Gastrocnemius medialis (tissue), 4 donors: ENCODE data around the gene PLPP7. TPM values are rescaled to one million over a fixed set of nuclear protein-coding genes. Genes with fewer than 3 reads are reported as not detected.

Source experiments
- ATAC-seq, 2 donors: fragments of 150-250 bp; one replicate each; pipeline ENCODE4 v1.9.1; 2016
- DNase-seq, 2 donors: peaks; one replicate each; pipeline ENCODE4 v3.0.0-alpha.2; 2019
- H3K27ac ChIP-seq, 4 donors: fragments of 200-600 bp; sonication (generic); 1 replicate in 1 of 4; 2 replicates in 3 of 4; pipeline ENCODE4 v1.5.1; 2016 to 2018; ENCODE audit warnings: mild to moderate bottlenecking in 2 of 4, moderate library complexity in 1 of 4
- H3K27me3 ChIP-seq, 3 donors: fragments of 200-600 bp; sonication (generic) in 2 of 3; 1 replicate in 1 of 3; 2 replicates in 2 of 3; pipeline versions ENCODE4 v1.5.1 to v1.6.0; 2016 to 2019; ENCODE audit warnings: mild to moderate bottlenecking in 1 of 3, moderate library complexity in 1 of 3
- H3K36me3 ChIP-seq, 2 donors: fragments of 200-600 bp; sonication (generic) in 1 of 2; one replicate each; pipeline ENCODE4 v1.5.1; 2017 to 2018
- H3K4me1 ChIP-seq, 2 donors: fragments of 200-600 bp; sonication (generic) in 1 of 2; one replicate each; pipeline ENCODE4 v1.5.1; 2016 to 2017; ENCODE audit warnings: mild to moderate bottlenecking in 2 of 2
- H3K4me3 ChIP-seq, 4 donors: fragments of 200-600 bp; sonication (generic) in 3 of 4; 1 replicate in 1 of 4; 2 replicates in 3 of 4; pipeline ENCODE4 v1.5.1; 2016 to 2019; ENCODE audit warnings: mild to moderate bottlenecking in 2 of 4
- H3K9me3 ChIP-seq, 3 donors: fragments of 200-600 bp; sonication (generic) in 2 of 3; 1 replicate in 1 of 3; 2 replicates in 2 of 3; pipeline ENCODE4 v1.5.1; 2016 to 2019
- POLR2A ChIP-seq, 2 donors: fragments of 450-650 bp; IDR thresholded peaks; one replicate each; pipeline ENCODE4 v1.6.1; 2017; ENCODE audit warnings: antibody characterized with exemption in 2 of 2, mild to moderate bottlenecking in 2 of 2, moderate library complexity in 2 of 2
- in situ Hi-C, 4 donors: fragments of 200-750 bp; cut with MboI; loops; one replicate each; pipeline versions ENCODE4 v1.15.0 to v1.8.0; 2017; ENCODE audit warnings: low sequenced_read_pairs in 4 of 4
- intact Hi-C: fragments of 100-400 bp; cut with DNase I; formaldehyde crosslinking; loops from one replicate; pipeline ENCODE4 v1.15.1; 2023; ENCODE audit warnings: low total_unique reads
- total RNA-seq, 4 donors: library from RNA; depleted of rRNA; stranded (reverse); fragments of >200 nt; gene quantifications; one replicate each; pipeline versions ENCODE4 v1.1.0 to v1.2.3, GENCODE V29; 2016
- TF ChIP-seq, protein P1 (sequence below), 5 experiments: fragments of 450-650 bp in 3 of 5; fragments of 200-600 bp in 2 of 5; sonication (generic) in 2 of 5; IDR thresholded peaks in 4 of 5; conservative IDR thresholded peaks in 1 of 5; 1 replicate in 4 of 5; 2 replicates in 1 of 5; pipeline ENCODE4 v1.5.1; 2016 to 2019; ENCODE audit warnings: antibody characterized with exemption in 5 of 5, mild to moderate bottlenecking in 3 of 5, moderate library complexity in 3 of 5

The PLPP7 gene
- total RNA-seq, 4 donors from 2014 or later, result 110 to 395 (median 184) TPM

DNA sequence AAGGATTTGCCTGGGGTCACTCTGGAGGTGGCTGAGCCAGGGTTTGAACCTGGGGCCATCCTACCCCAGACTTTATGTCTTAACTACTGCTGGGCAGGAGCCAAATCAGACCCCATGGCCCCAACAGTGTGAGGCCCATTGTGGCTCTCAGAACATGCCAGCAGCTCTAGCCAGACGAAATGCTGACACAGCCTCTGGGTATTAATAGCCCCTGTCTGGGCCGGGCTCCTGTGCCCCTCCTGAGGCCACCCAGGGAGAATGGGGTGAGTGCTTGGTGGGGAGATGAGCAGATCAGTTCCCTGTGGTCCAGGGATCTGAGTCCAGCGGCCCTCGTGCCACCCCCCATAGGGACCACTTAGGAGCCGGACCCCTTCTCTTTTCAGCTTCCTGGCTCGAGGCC lies 2.2 kb upstream of the PLPP7 start:
- intact Hi-C loops (no loop called here), in situ Hi-C loops (no loop called here)
- DNase-seq (peak in 1 of 2 donors; percentile 66), ATAC-seq (no peak)
- Histone ChIP-seq H3K36me3 (no peaks in the 10 kb centered on the region), H3K9me3 (no peaks in the 10 kb centered on the region), H3K4me1 (peaks cover 52 to 59% of the 10 kb centered on the region in 2 donors), H3K27ac (peak overlapping the region; percentile 96 to 100 (median 98)), H3K27me3 (no peaks in the 10 kb centered on the region), H3K4me3 (peak overlapping the region in 1 of 4 donors; percentile 8)
- no peak for TF ChIP-seq POLR2A (IDR thresholded peaks at IDR 0.05)
- TF ChIP-seq, protein P1, sequence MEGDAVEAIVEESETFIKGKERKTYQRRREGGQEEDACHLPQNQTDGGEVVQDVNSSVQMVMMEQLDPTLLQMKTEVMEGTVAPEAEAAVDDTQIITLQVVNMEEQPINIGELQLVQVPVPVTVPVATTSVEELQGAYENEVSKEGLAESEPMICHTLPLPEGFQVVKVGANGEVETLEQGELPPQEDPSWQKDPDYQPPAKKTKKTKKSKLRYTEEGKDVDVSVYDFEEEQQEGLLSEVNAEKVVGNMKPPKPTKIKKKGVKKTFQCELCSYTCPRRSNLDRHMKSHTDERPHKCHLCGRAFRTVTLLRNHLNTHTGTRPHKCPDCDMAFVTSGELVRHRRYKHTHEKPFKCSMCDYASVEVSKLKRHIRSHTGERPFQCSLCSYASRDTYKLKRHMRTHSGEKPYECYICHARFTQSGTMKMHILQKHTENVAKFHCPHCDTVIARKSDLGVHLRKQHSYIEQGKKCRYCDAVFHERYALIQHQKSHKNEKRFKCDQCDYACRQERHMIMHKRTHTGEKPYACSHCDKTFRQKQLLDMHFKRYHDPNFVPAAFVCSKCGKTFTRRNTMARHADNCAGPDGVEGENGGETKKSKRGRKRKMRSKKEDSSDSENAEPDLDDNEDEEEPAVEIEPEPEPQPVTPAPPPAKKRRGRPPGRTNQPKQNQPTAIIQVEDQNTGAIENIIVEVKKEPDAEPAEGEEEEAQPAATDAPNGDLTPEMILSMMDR (IDR thresholded peaks at IDR 0.05 in 4 of 5, conservative IDR thresholded peaks at IDR 0.05 in 1 of 5), result no peak

GRCh38 chr9:131288217-131288616 lies 1.3 kb upstream of the PLPP7 start:
- ATAC-seq, result peak in 1 of 2 donors; percentile 10
- in situ Hi-C loops (no loop called here), intact Hi-C loops (no loop called here)
- H3K9me3 ChIP-seq, result no peaks in the 10 kb centered on the region
- H3K27me3 ChIP-seq, result no peaks in the 10 kb centered on the region
- peak overlapping the region; percentile 96 to 100 (median 98) for H3K27ac ChIP-seq
- H3K36me3 ChIP-seq, result no peaks in the 10 kb centered on the region
- H3K4me3 ChIP-seq, result peak overlapping the region; percentile 1 to 80 (median 16)
- TF ChIP-seq, protein P1 (IDR thresholded peaks at IDR 0.05 in 4 of 5, conservative IDR thresholded peaks at IDR 0.05 in 1 of 5), result no peak
- TF ChIP-seq POLR2A (IDR thresholded peaks at IDR 0.05), result peak; percentile 41 to 43
- DNase-seq, result peak in 1 of 2 donors; percentile 73
- peaks cover 56 to 61% of the 10 kb centered on the region in 2 donors for H3K4me1 ChIP-seq

DNA sequence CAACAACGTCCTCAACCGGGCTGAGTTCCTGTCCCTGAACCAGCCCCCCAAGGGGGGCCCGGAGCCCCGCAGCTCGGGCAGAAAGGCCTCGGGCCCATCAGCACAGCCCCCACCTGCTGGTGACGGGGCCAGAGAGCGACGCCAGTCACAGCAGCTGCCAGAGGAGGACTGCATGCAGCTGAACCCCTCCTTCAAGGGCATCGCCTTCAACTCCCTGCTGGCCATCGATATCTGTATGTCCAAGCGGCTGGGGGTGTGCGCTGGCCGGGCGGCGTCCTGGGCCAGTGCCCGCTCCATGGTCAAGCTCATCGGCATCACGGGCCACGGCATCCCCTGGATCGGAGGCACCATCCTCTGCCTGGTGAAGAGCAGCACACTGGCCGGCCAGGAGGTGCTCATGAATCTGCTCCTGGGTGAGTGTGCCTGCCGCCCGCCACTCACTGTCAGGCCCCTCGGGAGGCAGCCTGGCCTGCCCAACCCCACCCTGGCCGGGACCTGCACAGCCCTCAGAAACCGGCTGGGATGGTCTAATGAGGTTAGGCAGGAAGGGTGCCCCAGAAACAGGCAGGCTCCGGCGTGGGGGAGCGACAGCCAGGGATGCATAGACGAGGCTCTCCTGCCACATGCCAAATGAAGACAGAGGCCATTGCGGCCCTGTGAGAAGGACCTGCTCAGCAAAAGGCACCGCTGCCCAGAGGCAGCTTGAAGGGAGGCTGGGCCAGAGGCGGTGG lies 678 bp downstream of the PLPP7 start:
- intact Hi-C loops, result no loop called here
- no peak for TF ChIP-seq POLR2A (IDR thresholded peaks at IDR 0.05)
- TF ChIP-seq, protein P1 (IDR thresholded peaks at IDR 0.05 in 4 of 5, conservative IDR thresholded peaks at IDR 0.05 in 1 of 5), result no peak
- Histone ChIP-seq H3K4me3 (peak overlapping the region; percentile 58 to 80 (median 67)), H3K27me3 (no peaks in the 10 kb centered on the region), H3K36me3 (no peaks in the 10 kb centered on the region), H3K9me3 (no peaks in the 10 kb centered on the region), H3K4me1 (peaks cover 53 to 71% of the 10 kb centered on the region in 2 donors), H3K27ac (peak overlapping the region; percentile 96 to 100 (median 98))
- ATAC-seq, result peak; percentile 21 to 22
- peak in 1 of 2 donors; percentile 64 for DNase-seq
- in situ Hi-C loops, result no loop called here

DNA sequence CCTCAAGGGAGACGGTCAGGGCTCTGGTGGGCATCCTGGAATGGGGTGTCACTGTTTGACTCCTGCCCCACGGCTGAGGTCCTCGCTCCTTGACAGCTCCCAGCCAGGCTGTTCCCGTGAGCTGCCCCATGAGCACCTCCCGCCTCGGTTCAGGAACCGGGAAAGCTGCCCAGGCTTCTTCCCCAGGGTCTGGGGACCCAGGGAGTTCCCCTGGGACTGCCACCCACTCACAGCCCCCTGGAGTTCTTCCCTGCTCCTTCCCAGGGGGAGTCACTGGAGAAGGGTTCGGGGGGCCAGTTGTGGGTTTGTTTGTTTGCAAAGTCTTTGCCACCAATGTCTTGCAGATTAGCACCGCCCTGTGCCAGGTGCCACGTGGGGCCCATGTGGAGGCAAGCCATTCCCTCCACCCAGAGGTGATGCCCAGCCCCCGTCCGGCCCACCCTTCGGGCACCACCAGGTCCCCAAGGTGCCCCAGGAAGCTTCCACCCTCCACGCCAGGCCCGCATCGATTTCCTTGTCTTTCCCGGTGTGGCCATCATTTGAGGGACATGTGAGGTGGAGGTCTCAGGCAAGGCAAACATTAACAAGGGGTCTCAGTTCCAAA lies 1.3 kb downstream of the PLPP7 start:
- Histone ChIP-seq H3K9me3 (no peaks in the 10 kb centered on the region), H3K36me3 (no peaks in the 10 kb centered on the region), H3K4me1 (peaks cover 60 to 76% of the 10 kb centered on the region in 2 donors), H3K4me3 (peak overlapping the region; percentile 58 to 80 (median 67)), H3K27ac (peak overlapping the region; percentile 96 to 100 (median 98)), H3K27me3 (no peaks in the 10 kb centered on the region)
- DNase-seq (peak in 1 of 2 donors; percentile 61), ATAC-seq (peak in 1 of 2 donors; percentile 2)
- TF ChIP-seq POLR2A (IDR thresholded peaks at IDR 0.05), result peak in 1 of 2 donors; percentile 28
- TF ChIP-seq, protein P1 (IDR thresholded peaks at IDR 0.05 in 4 of 5, conservative IDR thresholded peaks at IDR 0.05 in 1 of 5), result no peak
- intact Hi-C loops, result no loop called here
- in situ Hi-C loops, result no loop called here
